Fibroblast of pulmonary artery (primary cell): ENCODE data around the gene CMTM1.

Source experiments
- DNase-seq: peaks from one replicate; pipeline ENCODE4 v3.0.0-alpha.2; 2010; ENCODE audit warnings: low read depth
- H3K4me3 ChIP-seq: replicated peaks from 2 replicates; pipeline ENCODE4 v1.5.1; 2011; ENCODE audit warnings: low read depth, mild to moderate bottlenecking, control low read depth, low read length, moderate library complexity
- TF ChIP-seq, protein P1 (sequence below): IDR thresholded peaks from 2 replicates; pipeline ENCODE4 v1.5.1; 2011; ENCODE audit warnings: mild to moderate bottlenecking, control low read depth, low read length, inconsistent platforms; ENCODE audit errors: missing control alignments

CMTM1 gene

GRCh38 chr16:66520406-66521170 is 45.7 kb upstream of the CMTM1 start:
- no peak overlapping the region for H3K4me3 ChIP-seq
- TF ChIP-seq, protein P1, sequence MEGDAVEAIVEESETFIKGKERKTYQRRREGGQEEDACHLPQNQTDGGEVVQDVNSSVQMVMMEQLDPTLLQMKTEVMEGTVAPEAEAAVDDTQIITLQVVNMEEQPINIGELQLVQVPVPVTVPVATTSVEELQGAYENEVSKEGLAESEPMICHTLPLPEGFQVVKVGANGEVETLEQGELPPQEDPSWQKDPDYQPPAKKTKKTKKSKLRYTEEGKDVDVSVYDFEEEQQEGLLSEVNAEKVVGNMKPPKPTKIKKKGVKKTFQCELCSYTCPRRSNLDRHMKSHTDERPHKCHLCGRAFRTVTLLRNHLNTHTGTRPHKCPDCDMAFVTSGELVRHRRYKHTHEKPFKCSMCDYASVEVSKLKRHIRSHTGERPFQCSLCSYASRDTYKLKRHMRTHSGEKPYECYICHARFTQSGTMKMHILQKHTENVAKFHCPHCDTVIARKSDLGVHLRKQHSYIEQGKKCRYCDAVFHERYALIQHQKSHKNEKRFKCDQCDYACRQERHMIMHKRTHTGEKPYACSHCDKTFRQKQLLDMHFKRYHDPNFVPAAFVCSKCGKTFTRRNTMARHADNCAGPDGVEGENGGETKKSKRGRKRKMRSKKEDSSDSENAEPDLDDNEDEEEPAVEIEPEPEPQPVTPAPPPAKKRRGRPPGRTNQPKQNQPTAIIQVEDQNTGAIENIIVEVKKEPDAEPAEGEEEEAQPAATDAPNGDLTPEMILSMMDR, result no peak
- no peak for DNase-seq

DNA sequence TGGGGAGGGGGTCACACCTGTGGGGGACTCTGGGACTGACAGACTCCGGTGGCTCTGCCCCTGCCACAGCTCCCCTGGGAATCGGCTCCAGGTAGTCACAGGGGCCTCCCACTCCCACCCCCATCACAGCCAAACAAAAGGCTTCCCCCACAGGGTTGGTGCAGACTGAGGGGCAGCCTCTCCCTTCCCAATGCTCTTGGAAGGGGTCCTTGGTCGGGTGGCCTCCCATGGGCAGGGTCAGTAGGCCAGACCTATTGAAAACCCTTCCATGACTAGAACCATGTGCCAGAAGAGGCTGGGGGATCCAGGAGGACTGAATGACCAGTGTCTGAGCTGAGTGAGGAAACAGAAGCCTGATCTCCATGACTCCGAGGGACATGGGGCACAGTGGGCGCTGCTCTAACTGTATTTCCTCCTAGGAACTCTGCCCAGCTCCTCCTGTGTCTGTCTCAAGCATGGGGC is 45.0 kb upstream of the CMTM1 start:
- H3K4me3 ChIP-seq, result no peak overlapping the region
- TF ChIP-seq, protein P1, result no peak
- no peak for DNase-seq

GRCh38 chr16:66521951-66522771 is 44.1 kb upstream of the CMTM1 start:
- TF ChIP-seq, protein P1, result no peak
- DNase-seq, result peak; percentile 67
- H3K4me3 ChIP-seq, result no peak overlapping the region

DNA sequence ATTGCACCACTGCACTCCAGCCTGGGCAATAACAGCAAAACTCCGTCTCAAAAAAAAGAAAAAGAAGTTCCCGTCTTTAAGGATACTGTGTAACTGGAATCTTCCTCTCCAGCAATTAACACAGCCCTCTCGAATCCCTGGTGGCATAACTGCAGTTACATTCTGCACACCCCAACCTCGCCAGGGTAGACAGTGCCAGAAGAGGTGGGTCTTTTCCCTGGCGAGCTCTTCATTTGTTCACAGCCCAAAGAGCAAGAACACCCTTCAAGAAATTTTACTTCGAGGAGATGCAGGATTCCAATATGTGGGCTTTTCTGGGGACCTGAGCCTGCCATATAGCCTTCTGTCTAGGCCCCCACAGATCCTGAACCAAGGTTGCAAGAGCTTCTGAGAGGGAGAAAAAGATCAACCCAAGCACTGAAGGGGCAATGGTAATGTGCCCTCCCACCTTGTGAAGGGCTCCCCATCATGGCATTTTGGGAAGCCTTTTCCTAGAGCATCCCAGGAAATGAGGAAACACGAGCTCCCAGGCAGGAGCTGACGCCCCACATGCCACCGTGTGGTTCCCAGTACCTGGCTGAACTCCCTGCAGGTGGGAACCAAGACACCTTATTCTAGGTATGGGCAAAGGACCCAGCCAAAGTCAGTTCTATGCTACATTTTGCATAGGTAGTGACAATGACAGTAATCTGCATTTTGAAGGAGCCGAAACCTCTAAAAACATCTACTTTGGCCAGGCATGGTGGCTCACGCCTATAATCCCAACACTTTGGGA is 43.2 kb upstream of the CMTM1 start:
- TF ChIP-seq, protein P1, result no peak
- no peak overlapping the region for H3K4me3 ChIP-seq

GRCh38 chr16:66523861-66524354 is 42.3 kb upstream of the CMTM1 start:
- DNase-seq, result peak; percentile 41
- H3K4me3 ChIP-seq, result no peak overlapping the region
- TF ChIP-seq, protein P1, result no peak

More for the DNA sequence above, 43.2 kb upstream of the CMTM1 start:
- no peak for DNase-seq

- TF ChIP-seq, protein P1, result no peak
- H3K4me3 ChIP-seq, result no peak overlapping the region
- DNase-seq, result no peak
Measured at GRCh38 chr16:66524601-66525164, 41.6 kb upstream of the CMTM1 start.
